ENCODE data around the gene SHROOM4.

SHROOM4 gene

GRCh38 chrX:50700921-50701320 lies 113.1 kb downstream of the SHROOM4 start:
- FAIRE-seq, result no peak

GRCh38 chrX:50698944-50699343 lies 115.0 kb downstream of the SHROOM4 start:
- no peak for FAIRE-seq

- FAIRE-seq, result no peak
These were observed 116.3 kb downstream of the SHROOM4 start for GRCh38 chrX:50697691-50698090.

DNA sequence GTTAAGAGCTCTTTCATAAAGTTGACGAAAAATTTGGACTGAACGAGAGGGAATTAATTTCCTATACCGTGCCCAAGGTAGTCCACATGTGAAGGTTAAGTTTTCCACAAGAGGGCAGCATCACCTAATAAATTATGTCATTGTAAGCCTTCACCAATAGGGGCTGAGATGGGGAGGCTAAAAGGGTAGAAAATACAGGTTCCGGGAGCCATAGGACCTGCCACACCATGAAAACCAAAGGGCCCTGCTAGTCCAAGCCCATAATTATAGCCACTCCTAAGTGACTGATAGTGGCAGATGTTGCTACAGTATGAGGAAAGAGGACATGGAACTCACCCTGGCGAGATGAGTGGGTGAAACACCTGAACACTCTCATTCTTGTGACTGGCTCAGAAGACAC lies 122.2 kb downstream of the SHROOM4 start:
- FAIRE-seq, result no peak

- FAIRE-seq, result no peak
These were observed 129.1 kb downstream of the SHROOM4 start for GRCh38 chrX:50684871-50685270.

DNA sequence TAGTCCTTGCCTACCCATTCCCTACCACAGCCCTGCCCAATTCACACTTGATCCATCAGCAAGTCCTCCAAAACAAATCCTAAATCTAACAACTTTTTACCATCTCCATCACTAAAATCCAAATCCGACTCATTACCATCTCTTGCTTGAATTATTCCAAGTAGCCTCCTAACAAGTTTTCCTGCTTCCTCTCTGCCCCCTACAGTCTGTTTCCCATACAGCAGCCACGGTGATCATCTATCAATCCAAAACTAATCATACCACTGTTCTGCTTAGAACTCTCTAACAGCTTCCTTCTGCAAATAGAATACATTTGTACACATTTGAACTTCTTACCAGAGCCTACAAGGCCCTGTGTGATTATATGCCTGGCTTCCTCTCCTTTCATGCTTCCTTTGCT lies 133.0 kb downstream of the SHROOM4 start:
- no peak for FAIRE-seq

GRCh38 chrX:50677789-50678188 lies 136.2 kb downstream of the SHROOM4 start:
- no peak for FAIRE-seq

- FAIRE-seq, result no peak
These were observed 142.3 kb downstream of the SHROOM4 start for GRCh38 chrX:50671661-50672060.

- no peak for FAIRE-seq
These were observed 145.1 kb downstream of the SHROOM4 start for GRCh38 chrX:50668860-50669259.

GRCh38 chrX:50648156-50648555 lies 165.8 kb downstream of the SHROOM4 start:
- no peak for FAIRE-seq

- FAIRE-seq, result no peak
These were observed 169.5 kb downstream of the SHROOM4 start for GRCh38 chrX:50644496-50644895.

GRCh38 chrX:50643525-50644137 lies 170.4 kb downstream of the SHROOM4 start:
- FAIRE-seq, result no peak

- FAIRE-seq, result no peak
These were observed 175.9 kb downstream of the SHROOM4 start for GRCh38 chrX:50638123-50638522.

DNA sequence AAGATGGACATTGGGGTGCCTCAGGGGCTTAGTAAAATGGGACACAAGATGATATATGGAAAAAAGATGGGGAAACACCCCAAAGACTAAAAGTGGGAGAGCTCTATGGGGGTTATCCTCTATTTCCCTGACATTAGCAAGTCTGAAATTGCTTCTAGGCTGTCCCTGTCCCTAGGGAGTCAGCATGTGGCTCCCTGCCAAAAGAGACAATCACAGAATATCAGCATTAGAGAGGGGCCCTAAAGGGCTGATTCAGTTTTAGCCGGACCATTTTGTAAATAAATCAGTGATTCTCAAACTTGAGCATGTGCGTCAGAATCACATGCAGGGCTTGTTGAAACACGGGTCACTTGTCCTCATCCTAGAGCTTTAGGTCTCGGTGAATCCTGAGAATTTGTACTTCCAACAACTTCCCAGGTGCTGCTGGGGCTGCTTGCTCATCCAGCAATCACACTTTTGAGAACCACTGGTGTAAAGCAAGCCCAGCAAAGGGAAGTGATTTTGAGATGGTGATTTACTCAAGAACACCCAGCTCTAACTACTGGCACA lies 178.1 kb downstream of the SHROOM4 start:
- FAIRE-seq, result no peak

DNA sequence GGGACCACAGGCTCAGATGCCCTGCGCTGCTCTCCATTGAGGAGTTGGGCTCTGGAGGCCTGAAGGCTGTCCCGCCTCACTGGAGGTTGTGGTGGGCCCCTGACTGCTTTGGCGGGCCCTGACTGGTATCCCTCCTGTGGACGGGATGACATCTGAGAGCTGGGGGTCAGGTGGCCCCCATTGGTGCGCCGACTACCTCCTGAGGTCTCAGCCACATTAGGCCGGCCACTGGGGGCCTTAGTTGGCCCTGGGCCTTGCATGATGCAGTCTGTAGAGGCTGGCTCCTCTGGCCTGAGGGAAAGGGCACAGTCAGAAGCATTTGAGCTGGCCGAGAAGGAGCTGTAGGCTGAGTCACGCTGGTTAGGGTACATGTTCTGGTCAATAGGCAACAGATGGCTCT lies 178.8 kb downstream of the SHROOM4 start:
- no peak for FAIRE-seq

DNA sequence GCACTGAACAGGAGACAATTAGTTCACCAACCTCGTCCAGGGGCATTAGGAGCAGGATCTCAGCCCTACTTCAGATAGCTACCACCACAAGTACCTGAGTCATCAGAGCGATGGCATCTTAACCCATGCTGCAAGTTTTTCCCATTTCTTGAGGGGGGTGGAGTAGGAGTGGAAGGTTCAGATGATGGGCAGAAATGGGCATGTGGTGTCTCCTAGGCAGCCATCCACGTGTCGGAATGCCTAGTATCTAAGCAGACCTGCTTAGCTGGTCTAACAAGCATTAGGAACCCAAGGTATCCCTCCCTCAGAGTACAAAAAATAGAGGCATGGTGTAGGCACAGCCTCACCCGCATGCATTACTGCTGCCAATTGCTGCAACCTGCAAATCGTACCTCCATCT lies 184.2 kb downstream of the SHROOM4 start:
- no peak for FAIRE-seq

- no peak for FAIRE-seq
These were observed 186.3 kb downstream of the SHROOM4 start for GRCh38 chrX:50627696-50628095.

DNA sequence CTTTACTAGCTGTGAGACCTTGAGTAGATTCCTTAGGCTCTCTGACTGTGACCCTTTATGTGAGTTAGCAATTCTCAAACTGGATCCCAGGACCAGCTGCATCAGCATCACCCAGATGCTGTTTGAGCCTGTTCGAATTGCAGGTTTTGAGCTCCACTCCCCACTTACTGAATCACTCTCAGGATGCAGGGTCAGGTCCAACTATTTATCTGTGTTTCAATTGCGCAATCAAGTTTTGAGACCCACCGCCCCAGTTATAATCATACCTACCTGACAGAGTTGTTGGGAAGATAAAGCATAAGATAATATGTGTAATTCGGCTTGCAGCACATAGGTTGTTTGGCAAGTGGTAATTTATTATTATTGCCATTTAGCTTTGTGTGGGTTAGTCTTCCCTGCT lies 187.6 kb downstream of the SHROOM4 start:
- no peak for FAIRE-seq

DNA sequence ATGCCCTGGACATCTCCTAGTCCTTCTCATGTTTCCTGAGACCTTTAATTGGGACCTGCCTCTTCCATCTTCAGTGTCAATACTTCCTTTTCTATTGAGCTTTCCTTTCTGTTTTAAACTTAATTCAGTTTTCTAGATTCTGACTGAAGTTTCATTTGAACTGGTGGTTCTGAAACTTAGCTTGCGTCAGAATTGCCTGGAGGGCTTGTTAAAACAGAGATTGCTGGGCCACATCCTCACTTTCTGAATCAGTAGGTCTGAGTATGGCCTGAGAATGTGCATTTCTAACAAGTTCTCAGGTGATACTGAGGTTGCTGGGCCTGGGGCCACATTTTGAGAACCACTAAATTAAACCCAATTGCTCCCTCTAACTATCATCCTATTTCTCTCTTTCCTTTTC lies 191.2 kb downstream of the SHROOM4 start:
- no peak for FAIRE-seq

DNA sequence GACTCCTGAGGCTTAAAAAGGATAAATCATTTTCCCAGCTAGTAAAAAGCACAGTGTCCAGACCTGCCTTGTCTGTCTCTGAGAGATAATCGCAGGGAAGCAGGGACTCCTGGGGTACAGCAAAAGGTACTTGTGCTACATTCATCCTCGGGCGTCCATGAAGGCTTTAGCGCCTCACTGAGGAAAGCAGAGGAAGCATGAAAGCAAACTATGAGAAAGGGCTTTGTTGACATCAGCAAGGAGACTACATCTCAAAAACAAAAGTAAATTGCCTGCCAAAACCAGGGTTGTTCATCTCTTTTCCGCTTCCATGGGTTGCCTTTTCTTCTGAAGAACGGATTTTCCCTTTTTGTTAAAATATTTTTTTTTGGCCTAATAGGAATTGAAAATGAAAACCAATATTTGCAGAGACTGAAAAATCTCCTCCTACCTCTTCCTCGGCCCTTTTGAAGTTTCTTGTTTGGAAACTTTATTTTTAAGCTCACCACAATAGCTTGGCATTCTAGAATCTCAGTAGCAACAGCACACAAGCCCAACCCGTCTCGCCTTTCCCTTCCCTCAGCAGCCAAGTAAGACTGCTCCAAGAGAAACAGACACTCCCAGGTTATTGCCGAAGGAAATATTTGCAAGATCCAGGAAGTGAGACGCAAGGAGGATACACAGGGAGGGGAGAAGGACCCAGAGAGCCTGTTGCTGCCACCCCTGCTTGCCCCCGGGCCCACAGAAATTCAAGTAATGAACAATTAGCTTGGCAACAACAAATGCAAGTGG lies 195.0 kb downstream of the SHROOM4 start:
- no peak for FAIRE-seq

DNA sequence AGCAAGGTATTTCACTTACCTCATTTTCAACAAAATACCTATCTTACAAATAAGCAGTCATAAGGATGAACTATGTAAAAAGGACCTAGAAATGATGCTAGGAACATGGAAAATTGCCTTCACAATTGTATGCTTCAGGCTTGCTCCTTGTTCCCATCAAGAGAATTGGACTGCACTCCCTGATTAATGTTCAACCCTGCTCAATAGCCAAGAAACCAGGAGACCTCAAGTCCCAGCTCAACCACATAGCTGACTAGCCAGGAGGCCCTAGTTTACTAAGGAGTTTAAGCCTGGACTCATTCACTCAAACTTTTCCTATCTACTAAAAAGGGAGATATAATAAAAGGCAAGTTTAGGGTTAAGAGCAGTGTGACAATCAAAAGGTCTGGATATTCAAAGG lies 196.8 kb downstream of the SHROOM4 start:
- FAIRE-seq, result no peak

DNA sequence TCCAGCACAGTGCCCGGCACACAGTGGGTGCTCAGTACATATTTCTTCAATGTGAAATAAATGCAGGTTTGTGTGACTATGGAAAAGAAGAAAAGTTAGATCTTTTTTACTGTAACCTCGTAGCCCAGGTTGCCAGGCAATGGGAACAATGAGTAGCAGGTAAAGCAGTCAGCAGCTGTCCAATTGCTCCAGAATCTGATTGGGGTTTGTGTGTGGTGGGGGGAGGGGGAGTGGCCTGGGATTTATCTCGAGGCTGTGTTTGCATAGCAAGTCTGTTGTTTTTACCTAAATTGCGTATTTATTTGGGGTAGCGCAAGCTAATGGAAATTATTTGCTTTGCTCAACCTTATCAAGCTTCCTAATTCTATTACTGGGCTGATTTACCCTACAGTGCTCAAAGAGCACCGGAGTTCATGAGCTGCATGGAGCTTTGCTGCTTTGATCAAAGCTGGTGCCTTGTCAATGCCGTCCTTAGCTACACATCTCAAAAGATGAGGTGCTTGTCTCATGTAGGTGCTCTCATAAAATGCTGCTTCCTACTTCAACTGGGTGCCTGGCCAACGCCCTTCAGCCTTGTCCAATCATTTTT lies 198.3 kb downstream of the SHROOM4 start:
- FAIRE-seq, result no peak

- FAIRE-seq, result no peak
These were observed 199.5 kb downstream of the SHROOM4 start for GRCh38 chrX:50614460-50614859.

DNA sequence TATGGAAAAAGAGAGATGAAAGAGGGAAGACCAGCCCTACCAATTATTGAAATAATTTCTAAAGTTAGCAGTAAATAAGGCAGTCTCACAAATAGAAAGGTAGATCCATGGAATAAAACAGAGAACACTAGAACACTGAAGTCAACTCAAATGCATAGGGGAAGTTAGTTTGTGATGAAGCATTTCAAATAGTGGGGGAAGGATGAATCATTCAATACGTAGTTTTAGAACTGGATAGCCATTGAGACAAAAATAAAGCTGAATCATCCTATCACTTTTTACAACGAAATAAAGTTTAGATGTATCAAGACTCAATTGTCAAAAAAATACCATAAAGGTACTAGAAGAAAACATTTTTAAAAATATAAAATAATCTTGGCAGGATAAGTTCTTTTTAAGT lies 200.1 kb downstream of the SHROOM4 start:
- FAIRE-seq, result no peak

Data from TTC549 (cell line).